ENCODE results near the gene HAVCR1.

HAVCR1 gene

GRCh38 chr5:157072508-157072907, 13.6 kb upstream of the HAVCR1 start:
- no peak overlapping the region for H3K4me3 ChIP-seq (ENCODE audit: low read depth, low read length)
- H3K9me3 ChIP-seq (ENCODE audit: control insufficient read depth, insufficient read depth, low read depth, low read length): no peaks in the 10 kb centered on the region
- POLR2A ChIA-PET: no interaction called here
- no peaks in the 10 kb centered on the region for H3K36me3 ChIP-seq (ENCODE audit: control insufficient read depth in 2 of 2, insufficient read depth in 1 of 2, low read length in 2 of 2)
- CTCF ChIA-PET: no interaction called here
- peaks cover 2% of the 10 kb centered on the region; the same call in 1 of the 2 replicates for H3K4me1 ChIP-seq (ENCODE audit: control insufficient read depth, insufficient read depth, low read length)
- no peak for TF ChIP-seq CTCF (tag by site-specific recombination; IDR thresholded peaks at IDR 0.05)
- no peak for TF ChIP-seq IKZF3 (tag by site-specific recombination; IDR thresholded peaks at IDR 0.05)
- no peak for TF ChIP-seq ZNF394 (tag by site-specific recombination; IDR thresholded peaks at IDR 0.05; ENCODE audit: borderline replicate concordance)
- no peak overlapping the region for H3K27ac ChIP-seq (ENCODE audit: extremely low read depth, low read depth, low read length)

- Histone ChIP-seq H3K4me1 (ENCODE audit: control insufficient read depth, insufficient read depth, low read length) (no peaks in the 10 kb centered on the region), H3K27ac (ENCODE audit: extremely low read depth, low read depth, low read length) (no peak overlapping the region), H3K4me3 (ENCODE audit: low read depth, low read length) (no peak overlapping the region), H3K9me3 (ENCODE audit: control insufficient read depth, insufficient read depth, low read depth, low read length) (no peaks in the 10 kb centered on the region), H3K36me3 (ENCODE audit: control insufficient read depth in 2 of 2, insufficient read depth in 1 of 2, low read length in 2 of 2) (no peaks in the 10 kb centered on the region)
- TF ChIP-seq ZNF404 (tag by site-specific recombination; IDR thresholded peaks at IDR 0.05): no peak
- TF ChIP-seq ZFP3 (tag by site-specific recombination; IDR thresholded peaks at IDR 0.05; ENCODE audit: low read depth): no peak
- TF ChIP-seq OSR2 (tag by site-specific recombination; IDR thresholded peaks at IDR 0.05): no peak
- TF ChIP-seq ZNF2 (tag by site-specific recombination; IDR thresholded peaks at IDR 0.05): no peak
- no peak for TF ChIP-seq HOXA7 (CRISPR knock-in tag; IDR thresholded peaks at IDR 0.05; ENCODE audit: borderline replicate concordance)
- no peak for TF ChIP-seq PRDM10 (tag by site-specific recombination; IDR thresholded peaks at IDR 0.05)
- no peak for TF ChIP-seq ZNF629 (tag by site-specific recombination; IDR thresholded peaks at IDR 0.05)
- TF ChIP-seq ZNF174 (tag by site-specific recombination; IDR thresholded peaks at IDR 0.05): no peak
- no peak for TF ChIP-seq ZNF561 (tag by site-specific recombination; IDR thresholded peaks at IDR 0.05; ENCODE audit: borderline replicate concordance)
- POLR2A ChIA-PET: no interaction called here
- CTCF ChIA-PET: interaction anchor here (0.6 kb wide), 1 partner anchor 1124 kb away, joined by 4 read pairs; no protein-coding TSS in a partner anchor
These were observed 11.0 kb upstream of the HAVCR1 start for GRCh38 chr5:157069949-157070348.

DNA sequence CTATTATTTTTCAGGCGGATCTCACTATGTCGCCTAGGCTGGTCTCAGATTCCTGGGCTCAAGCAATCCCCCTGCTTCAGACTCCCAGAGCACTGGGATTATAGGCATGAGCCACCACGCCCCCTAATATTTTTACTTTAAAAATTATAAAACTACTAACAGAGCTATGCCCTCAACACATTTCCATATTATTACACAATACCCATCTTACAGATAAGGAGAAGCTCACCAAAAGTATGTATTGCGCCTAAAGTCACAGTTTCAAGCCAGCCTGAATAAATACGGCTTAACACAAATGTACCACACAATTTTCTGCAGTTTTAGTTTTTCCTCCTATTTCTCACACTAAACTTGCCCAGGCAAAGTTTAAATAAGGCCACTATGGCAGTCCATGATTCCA, 9.9 kb upstream of the HAVCR1 start:
- ChIA-PET CTCF (no interaction called here), POLR2A (no interaction called here)
- Histone ChIP-seq H3K9me3 (ENCODE audit: control insufficient read depth, insufficient read depth, low read depth, low read length) (no peaks in the 10 kb centered on the region), H3K27ac (ENCODE audit: extremely low read depth, low read depth, low read length) (no peak overlapping the region), H3K36me3 (ENCODE audit: control insufficient read depth in 2 of 2, insufficient read depth in 1 of 2, low read length in 2 of 2) (no peaks in the 10 kb centered on the region), H3K4me1 (ENCODE audit: control insufficient read depth, insufficient read depth, low read length) (no peaks in the 10 kb centered on the region), H3K4me3 (ENCODE audit: low read depth, low read length) (no peak overlapping the region)
- TF ChIP-seq ZSCAN30 (tag by site-specific recombination; IDR thresholded peaks at IDR 0.05) (no peak), ZNF274 (IDR thresholded peaks at IDR 0.05; ENCODE audit: low read length) (no peak), ZNF274 (tag by site-specific recombination; IDR thresholded peaks at IDR 0.05; ENCODE audit: borderline replicate concordance) (no peak), ZNF37A (tag by site-specific recombination; IDR thresholded peaks at IDR 0.05) (no peak), ZNF214 (tag by site-specific recombination; IDR thresholded peaks at IDR 0.05; ENCODE audit: borderline replicate concordance) (no peak), ZNF558 (tag by site-specific recombination; IDR thresholded peaks at IDR 0.05) (no peak)
